Ectodermal cell (in vitro differentiated cells): ENCODE data around the gene HOOK2.
"Not testable (repeated sequence)": the region's sequence is repeated elsewhere in the genome, so short reads cannot be mapped to it uniquely, and the experiment has no call there.

Source experiments
- H3K27ac ChIP-seq: 2 replicates; pipeline ENCODE4 v1.7.0; 2013; ENCODE audit warnings: mild to moderate bottlenecking, low read depth, low read length; ENCODE audit not compliant: insufficient read depth, poor library complexity, severe bottlenecking
- H3K27me3 ChIP-seq: 2 replicates; pipeline ENCODE4 v1.7.0; 2013; ENCODE audit warnings: mild to moderate bottlenecking, low read length; ENCODE audit not compliant: insufficient read depth, control insufficient read depth, poor library complexity, severe bottlenecking
- H3K36me3 ChIP-seq: one replicate; pipeline ENCODE4 v1.7.0; 2013; ENCODE audit warnings: low read length; ENCODE audit not compliant: control insufficient read depth, insufficient read depth
- H3K4me1 ChIP-seq: one replicate; pipeline ENCODE4 v1.7.0; 2013; ENCODE audit warnings: low read length; ENCODE audit not compliant: control insufficient read depth, insufficient read depth
- H3K4me3 ChIP-seq: 2 replicates; pipeline ENCODE4 v1.7.0; 2013; ENCODE audit warnings: low read depth, low read length, control low read depth; ENCODE audit not compliant: insufficient read depth
- H3K9me3 ChIP-seq: 2 replicates; pipeline ENCODE4 v1.7.0; 2013; ENCODE audit warnings: mild to moderate bottlenecking, low read length, moderate library complexity; ENCODE audit not compliant: control insufficient read depth
- WGBS, 2 experiments: methylation state at CpG; one replicate each; pipeline ENCODE4 v1.1.7; 2013; ENCODE audit warnings: missing lambda C conversion rate in 2 of 2; 5-methylcytosine and 5-hydroxymethylcytosine counted together

The HOOK2 gene

DNA sequence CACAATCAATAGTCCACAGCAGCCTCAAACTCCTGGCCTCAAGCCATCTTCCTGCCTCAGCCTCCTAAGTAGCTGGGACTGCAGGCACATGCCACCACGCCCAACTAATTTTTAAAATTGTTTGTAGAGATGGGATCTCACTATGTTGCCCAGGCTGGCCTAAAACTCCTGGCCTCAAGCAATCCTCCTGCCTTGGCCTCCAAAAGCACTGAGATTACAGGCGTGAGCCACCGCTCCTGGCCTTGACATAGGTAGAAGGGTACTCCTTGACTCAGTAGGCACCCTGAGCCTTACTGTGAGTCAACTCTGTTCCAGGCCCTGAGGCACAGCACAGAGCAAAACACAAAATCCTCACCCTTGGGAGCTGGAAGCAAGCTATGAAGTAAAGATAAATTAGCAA is 59.4 kb downstream of the HOOK2 start:
- no peaks in the 10 kb centered on the region for H3K27me3 ChIP-seq
- peaks cover 48% of the 10 kb centered on the region for H3K36me3 ChIP-seq
- H3K9me3 ChIP-seq, result no peaks in the 10 kb centered on the region
- no peak overlapping the region for H3K4me3 ChIP-seq
- H3K27ac ChIP-seq, result no peak overlapping the region
- WGBS, 2 experiments, result 96 to 100% methylated on average over 3 of the region's 3 CpGs
- H3K4me1 ChIP-seq, result no peaks in the 10 kb centered on the region

DNA sequence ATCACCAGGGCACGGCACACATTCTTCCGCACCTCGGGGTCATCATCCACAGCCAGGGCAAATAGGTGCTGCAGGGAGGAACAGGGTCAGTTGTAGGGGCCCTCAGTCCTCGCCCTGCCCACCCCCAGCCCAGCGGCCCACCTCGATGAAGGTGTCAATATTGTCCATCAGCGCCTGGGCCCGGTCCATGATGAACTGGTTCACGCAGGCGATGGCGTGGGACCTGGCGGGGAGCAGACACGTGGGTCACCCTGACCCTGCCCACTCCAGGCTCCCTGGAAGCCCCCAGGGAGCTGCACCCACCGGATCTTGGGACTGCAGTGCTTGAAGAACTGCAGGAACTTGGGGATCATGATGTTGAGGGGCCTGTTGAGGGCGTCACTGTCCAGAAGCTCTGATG is 60.2 kb downstream of the HOOK2 start:
- WGBS, 2 experiments, result 96 to 97% methylated on average over 15 of the region's 15 CpGs
- no peak overlapping the region for H3K27ac ChIP-seq
- no peak overlapping the region for H3K4me3 ChIP-seq
- H3K36me3 ChIP-seq, result peaks cover 55% of the 10 kb centered on the region
- no peaks in the 10 kb centered on the region for H3K27me3 ChIP-seq
- H3K4me1 ChIP-seq, result no peaks in the 10 kb centered on the region
- no peaks in the 10 kb centered on the region for H3K9me3 ChIP-seq

GRCh38 chr19:12713304-12713703 is 62.0 kb downstream of the HOOK2 start:
- 93 to 95% methylated on average over 9 of the region's 9 CpGs for WGBS, 2 experiments
- not testable (repeated sequence) for H3K4me3 ChIP-seq, H3K27ac ChIP-seq, H3K4me1 ChIP-seq, H3K27me3 ChIP-seq, H3K9me3 ChIP-seq
- H3K36me3 ChIP-seq, result peaks cover 65% of the 10 kb centered on the region
